GM15510 (cell line): ENCODE results near the gene SUCO.

Experiments used
- POLR2A ChIP-seq: IDR thresholded peaks from 3 replicates; pipeline ENCODE4 v1.6.1; 2011; ENCODE audit warnings: borderline replicate concordance; ENCODE audit not compliant: insufficient read length; ENCODE audit errors: extremely low read depth

The SUCO gene

DNA sequence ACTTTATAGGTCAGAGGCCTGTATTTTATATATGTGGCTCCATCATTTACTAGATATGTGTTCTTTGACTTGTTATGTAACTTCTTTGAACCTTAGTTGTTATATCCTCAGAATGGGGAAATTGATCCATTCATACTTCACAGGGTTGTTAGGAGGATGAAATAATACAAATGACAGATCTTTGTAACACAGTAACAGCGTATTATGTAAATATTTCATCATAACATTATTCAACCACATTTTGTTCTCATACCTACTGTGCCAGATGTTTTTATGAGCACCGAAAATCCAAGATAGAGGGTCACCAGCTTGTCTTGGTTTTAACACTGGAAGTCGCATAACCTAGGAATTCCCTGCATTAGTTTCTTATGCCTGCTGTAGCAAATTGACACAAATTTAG is 3.3 kb downstream of the SUCO start:
- no peak for TF ChIP-seq POLR2A

DNA sequence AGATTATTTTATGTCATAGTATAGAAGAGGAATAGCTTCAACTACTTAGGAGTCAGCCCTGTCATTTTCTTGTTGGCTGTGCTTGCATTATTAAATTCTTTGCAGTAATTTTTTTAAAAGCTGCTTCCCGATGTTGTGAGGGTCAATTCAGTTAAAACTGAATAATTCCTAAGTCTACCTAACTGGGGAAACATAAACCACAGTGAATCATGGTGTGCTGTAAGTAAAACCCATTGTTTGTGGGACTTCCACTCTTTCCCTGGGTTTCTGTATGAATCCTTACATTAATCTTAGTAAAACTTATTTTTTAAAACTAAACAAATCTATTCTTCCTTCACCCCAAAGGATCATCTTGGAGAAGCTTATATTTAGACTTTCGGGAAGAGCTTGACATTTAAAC is 4.4 kb downstream of the SUCO start:
- TF ChIP-seq POLR2A: no peak

DNA sequence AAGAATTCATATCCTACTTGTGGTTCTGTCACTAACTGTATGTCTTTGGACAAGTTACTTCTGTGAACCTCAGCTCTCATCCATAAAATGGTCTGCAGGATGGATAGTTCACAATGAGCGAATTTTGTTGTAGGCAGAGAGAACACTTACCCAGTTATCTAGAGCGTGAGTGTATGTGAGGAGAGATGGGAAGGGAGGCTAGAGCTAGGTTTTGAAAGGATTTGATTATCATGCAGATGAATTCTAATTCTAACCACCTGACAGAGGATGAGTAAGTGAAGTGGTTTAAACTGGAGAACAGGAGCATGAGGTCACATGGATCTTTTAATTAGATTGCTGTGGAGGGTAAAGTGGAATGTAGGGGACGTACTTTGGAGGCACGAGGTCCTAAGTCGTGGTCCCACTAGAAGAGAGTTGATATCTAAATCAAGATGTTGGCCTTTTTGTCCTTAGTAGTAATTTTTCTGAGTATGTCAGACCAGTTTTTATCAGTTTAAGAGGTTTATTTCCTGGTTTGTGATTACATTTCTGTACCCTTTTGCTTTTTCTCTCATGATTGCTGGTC is 5.0 kb downstream of the SUCO start:
- TF ChIP-seq POLR2A: no peak

DNA sequence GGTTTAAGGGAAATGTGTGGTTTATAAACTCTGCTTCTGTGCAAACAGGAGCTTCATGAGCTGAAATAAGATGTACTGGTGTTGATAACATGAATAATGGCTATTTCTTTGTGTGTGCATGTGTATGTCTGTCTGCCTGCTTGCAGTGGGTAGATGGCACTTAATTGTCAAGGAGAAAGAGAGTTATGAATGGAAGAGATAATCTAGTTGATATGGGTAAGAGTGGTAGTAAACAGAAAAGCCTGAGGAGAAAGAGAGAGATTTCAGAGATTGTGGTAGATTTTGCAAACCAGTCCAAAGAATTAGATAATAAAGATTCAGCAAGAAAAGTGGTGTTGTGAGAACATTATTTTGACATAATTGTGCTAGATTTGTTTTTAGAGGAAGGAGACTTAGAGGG is 7.7 kb downstream of the SUCO start:
- TF ChIP-seq POLR2A: no peak

DNA sequence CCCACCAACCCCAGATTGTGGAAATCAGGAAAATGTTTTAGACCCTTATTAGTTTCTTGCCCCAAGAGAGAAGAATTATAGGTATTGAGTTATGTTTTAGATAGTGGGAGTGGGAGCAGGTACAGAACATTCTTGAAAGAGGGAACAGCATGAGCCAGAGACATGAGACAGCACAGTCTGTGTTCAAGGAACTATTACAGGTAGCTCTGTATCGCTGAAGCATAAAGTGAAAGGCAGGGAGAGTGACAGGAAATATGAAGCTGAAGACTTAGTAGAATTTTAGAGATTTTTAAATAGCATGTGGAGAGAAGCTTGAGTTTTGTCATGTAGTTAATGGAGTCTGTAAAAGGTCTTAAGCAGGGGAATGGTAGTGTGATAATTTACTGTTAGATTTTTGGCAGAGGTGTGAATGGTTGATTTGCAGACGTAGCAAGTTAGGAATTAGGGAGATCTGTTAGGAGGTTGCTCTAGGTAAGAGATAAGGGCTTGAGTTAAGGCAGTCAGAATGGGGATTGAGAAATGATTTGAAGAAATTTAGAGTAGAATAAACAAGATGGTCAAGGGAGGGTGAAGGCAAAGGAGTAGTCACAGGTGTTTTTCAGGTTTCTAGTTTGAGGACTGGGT is 11.6 kb downstream of the SUCO start:
- no peak for TF ChIP-seq POLR2A

DNA sequence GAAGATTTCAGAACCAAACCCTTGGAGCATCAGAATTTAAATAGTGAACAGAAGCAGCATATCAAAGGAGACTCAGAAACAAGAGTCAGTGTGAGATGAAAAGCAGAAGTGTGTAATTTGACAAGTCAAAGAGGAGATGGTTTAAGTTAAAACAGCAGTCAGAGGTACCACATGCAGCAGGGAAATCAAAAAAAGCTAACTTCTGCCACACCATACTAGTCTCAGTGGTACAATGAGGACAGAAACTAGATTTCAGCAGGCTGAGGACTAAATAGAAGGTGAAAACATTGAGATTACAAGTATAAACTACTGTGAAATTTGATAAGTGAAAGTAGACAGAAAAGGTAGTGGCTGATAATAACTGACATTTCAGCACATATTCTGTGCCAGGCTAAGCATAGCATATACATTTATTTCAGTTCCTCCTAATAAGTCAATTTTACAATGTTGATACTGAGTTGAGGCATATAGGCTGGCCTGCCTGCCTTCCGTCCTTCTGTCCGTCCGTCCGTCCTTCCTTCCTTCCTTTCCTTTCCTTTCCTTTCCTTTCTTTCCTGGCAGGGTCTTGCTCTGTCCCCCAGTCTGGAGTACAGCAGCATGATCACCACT is 12.6 kb downstream of the SUCO start:
- TF ChIP-seq POLR2A: no peak

DNA sequence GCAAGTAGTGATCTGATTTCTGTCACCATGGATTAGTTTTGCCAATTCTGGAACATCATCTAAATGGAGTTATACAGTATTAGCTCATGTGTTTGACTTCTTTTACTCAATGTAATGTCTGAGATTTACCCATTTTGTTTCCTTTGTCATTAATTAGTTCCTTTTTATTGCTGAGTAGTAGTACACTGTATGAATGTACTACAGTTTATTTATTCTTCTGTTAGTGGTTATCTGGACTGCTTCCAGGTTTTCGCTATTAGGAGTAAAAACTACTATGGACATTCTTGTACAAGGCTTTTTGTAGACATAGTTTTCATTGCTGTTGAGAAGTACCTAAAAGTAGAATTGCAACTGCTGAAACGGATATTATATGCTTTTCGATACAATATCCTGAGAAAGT is 14.1 kb downstream of the SUCO start:
- no peak for TF ChIP-seq POLR2A

DNA sequence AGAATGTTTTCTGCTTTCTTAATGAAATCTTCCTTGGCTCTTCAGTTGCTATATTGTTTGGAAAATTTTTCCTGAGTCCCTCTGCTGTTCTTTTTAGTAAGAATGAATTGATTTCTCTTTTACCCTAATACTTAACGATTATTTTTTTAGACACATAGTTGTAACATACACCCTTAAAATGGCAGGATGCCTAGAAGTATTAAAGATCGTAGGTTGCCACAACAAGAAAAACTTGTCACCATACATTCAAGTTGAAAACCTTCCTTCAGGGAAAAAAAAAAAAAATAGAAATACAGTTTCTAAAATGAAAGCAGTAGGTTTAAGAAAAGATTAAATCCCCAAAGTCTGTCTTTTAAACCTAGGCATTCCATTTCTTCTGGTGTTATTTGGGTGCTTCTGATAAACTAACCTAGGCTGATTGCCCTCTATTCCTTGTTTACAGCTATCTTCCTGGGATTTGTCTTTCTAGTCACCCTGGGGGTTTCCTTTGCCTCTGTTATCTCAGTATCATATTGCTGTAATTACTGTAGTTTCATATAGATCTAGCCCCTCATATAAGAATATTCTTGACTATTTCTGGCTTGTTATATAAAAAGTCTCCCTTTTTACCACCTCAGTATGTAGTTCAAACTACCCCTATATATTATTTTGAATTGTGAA is 16.8 kb downstream of the SUCO start:
- no peak for TF ChIP-seq POLR2A

DNA sequence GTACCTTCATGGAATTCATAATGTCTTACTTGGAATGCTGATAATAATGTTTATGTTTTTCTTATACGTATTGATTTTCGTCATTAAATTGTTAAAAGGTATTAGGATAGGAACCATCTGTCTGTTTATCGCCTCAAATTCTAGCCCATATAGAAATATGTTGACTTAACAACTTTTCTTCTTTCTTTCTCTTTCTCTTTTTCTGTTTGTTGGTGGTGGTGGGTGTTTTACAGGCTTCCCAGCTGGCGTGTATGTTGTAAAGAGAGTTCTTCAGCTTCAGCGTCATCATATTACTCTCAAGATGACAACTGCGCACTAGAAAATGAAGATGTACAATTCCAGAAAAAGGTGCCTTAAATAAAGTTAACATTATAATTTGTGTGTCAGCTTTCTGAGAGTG is 18.3 kb downstream of the SUCO start:
- TF ChIP-seq POLR2A: no peak

DNA sequence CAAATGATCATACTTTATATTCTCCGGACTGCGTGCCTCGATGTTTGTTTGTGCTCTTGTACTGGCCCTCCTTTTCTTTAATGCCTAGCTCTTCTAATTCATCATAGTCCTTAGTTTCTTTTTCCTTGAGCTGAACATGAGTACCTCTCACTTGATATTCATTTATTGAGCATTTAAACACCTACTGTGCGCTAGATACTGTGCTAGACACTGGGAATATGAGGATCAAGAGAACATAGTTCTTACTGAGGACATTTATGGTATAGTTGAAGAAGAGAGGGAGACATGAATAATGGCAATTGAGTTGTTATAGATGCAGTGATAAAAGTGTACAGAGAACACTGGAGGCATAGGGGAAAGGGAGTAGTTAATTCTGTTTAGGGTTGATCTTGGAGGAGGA is 22.0 kb downstream of the SUCO start:
- no peak for TF ChIP-seq POLR2A

DNA sequence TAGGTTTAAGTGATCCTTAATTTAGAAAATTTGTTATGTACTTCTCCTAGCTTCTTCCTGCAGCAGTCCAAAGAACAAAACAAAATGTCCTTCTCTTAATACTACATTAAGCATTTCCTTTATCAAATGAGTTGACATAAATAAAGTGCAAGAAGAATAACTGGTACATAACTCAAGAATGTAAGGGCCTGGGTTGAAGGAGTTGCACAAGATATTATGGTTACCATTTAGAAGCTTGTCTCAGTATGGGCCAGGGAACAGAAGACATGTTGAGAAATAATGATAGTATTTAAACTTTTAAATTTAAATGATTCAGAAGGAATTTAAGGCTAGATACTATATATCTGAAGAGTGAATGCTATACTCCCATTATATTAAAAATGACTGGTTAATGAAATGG is 23.5 kb downstream of the SUCO start:
- no peak for TF ChIP-seq POLR2A

DNA sequence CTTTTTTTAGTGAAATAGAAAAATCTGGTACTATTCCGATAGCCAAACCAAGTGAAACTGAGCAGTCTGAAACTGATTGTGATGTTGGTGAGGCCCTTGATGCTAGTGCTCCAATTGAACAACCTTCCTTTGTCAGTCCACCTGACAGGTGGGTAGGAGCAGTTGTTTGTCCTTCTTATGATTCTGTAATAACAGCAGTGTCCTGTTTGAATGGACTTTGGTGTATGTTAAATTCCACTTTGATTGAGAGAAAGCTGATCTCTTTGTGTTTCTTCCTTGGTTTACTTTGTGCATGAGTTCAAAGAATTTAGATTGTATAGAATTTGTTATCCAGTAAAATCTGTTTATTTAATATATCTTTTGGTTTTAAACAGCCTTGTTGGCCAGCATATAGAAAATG is 24.3 kb downstream of the SUCO start:
- TF ChIP-seq POLR2A: no peak

DNA sequence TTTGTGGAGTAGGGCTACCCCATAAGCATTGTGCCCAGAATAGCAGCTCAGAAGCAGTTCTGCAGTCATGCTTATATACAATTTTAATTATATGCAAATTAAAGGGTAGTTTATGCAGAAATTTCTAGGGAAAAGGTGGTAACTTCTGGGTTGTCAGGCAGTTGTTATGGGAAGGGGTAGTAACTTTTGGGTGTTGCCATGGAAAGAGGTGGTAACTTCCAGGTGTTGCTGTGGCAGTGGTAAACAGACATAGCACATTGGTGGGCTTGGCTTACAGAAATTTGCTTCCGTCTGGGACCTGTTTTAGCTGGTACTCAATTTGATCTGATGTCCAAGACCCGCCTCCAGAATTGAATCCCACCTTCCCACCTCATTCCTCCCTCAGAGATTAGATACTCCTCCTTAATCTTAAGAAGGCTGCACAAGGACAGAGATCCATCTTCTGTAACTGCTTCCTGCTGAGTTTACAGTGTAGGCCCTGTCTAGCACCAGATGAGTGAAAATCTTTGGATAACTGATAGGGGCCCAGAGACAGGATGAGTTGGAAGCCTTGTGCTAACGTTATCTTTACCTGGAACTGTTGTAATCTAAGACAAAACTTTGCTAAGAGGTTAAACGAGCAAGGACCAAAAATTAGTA is 26.7 kb downstream of the SUCO start:
- no peak for TF ChIP-seq POLR2A

DNA sequence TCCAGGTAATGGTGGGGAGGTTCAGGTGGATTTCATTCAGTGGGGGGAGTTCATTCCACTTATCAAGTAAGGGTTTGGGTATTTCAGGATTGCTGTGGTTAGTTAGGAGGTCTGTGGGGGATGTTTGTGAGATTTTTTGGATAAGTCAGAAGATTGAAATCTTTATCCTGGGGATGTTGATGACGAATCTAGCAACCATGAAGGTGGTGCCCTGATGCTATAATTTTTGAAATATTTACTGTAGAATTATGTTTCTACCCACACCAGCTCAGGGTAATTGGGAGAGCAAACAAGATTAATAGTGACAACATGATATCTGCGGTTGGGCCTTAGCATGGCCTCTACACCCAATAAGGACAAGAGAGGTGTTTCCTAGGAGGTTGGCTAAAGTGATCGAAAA is 28.3 kb downstream of the SUCO start:
- no peak for TF ChIP-seq POLR2A

DNA sequence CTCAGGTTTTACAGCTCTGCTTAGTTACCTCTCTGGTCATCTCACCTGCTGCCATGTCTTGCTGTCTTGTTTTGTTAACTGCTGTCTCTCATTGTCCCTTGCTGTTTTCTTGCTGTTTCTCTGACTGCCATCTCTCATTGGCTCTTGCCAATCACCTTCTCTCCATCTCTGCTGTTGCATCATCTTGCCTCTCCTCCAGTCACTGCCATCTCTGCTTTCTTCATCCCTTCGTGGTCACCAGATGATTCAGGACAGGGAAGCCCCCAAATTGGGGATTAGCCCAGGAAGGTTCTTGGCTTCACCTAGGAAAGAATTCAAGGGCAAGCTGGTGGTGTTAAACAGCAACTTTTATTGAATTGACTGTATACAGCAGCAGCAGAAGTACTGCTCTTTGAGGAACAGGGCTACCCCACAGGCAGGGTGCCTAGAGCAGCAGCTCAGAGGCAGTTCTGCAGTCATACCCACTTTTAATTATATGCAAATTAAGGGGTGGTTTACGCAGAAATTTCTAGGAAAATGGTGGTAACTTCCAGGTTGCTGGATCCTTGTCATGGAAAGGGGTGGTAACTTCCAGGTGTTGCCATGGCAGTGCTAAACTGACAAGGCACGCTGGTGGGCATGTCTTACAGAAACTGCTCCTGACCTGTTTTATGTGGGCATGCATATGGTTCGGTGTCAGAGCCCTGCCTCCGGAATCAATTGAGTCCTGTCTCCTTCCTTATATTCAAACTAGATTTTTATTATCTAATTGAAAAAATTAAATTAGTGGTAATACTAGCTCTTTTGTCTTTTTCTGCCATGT is 33.4 kb downstream of the SUCO start:
- TF ChIP-seq POLR2A: no peak
